Pancreas (tissue), 10 donors: ENCODE measurements around the gene KLK1. TPM values are rescaled to one million over a fixed set of nuclear protein-coding genes. Genes with fewer than 3 reads are reported as not detected.

ENCODE experiments used
- ATAC-seq, 4 donors: fragments of 200-7000 bp; cut with Tn5 transposase; one replicate each; pipeline versions ENCODE4 v1.8.0 to v1.9.1; 2020; ENCODE audit warnings: mild to moderate bottlenecking in 4 of 4, moderate library complexity in 4 of 4
- DNase-seq, 6 donors: peaks; one replicate each; pipeline ENCODE4 v3.0.0-alpha.2; 2020
- FAIRE-seq: peaks from 2 replicates; lab custom pipeline; 2012; peaks lifted over from hg19 to GRCh38; lab: Jason Lieb, UNC
- H3K27ac ChIP-seq, 4 donors: fragments of 200-600 bp; sonication (generic); 1 replicate in 3 of 4; 2 replicates in 1 of 4; pipeline versions ENCODE4 v1.5.0 to v1.8.0; 2020
- H3K27me3 ChIP-seq, 4 donors: fragments of 200-600 bp; one replicate each; pipeline ENCODE4 v1.8.0; 2021
- H3K36me3 ChIP-seq, 3 donors: fragments of 200-600 bp; sonication (generic) in 1 of 3; one replicate each; pipeline versions ENCODE4 v1.5.0 to v1.8.0; 2020 to 2021
- H3K4me1 ChIP-seq, 3 donors: fragments of 200-600 bp; one replicate each; pipeline ENCODE4 v1.8.0; 2021
- H3K4me3 ChIP-seq, 4 donors: fragments of 200-600 bp; sonication (generic) in 2 of 4; one replicate each; pipeline versions ENCODE4 v1.5.0 to v1.8.0; 2020 to 2021
- H3K9me3 ChIP-seq, 4 donors: fragments of 200-600 bp; one replicate each; pipeline ENCODE4 v1.8.0; 2021
- WGBS, 2 donors: extraction: QIAGEN DNeasy Blood & Tissue Kit; methylation state at CpG; one replicate each; pipeline ENCODE4 v1.1.7; 2013; 5-methylcytosine and 5-hydroxymethylcytosine counted together
- intact Hi-C, 3 donors: fragments of 100-400 bp; cut with DNase I; formaldehyde crosslinking; loops; one replicate each; pipeline versions ENCODE4 v1.11.1 to v1.14.2; 2022
- polyA plus RNA-seq, 2 donors: library from polyadenylated mRNA; stranded (reverse); fragments of 200-250 nt; gene quantifications; one replicate each; pipeline ENCODE4 v1.2.3, GENCODE V29; 2013
- total RNA-seq, 6 donors: library from RNA; stranded (reverse); fragmentation: NEBNext Ultra II Directional in 4 of 6; extraction: Animal tissue kit (Norgen Biotek cat#: 25700) in 4 of 6; gene quantifications; one replicate each; pipeline versions ENCODE4 v1.2.1 to v1.2.4, GENCODE V29; 2021 to 2023
- TF ChIP-seq, protein P1 (sequence below), 4 donors: fragments of 200-600 bp; sonication (generic) in 3 of 4; IDR thresholded peaks; one replicate each; pipeline versions ENCODE4 v1.5.0 to v1.8.0; 2021; ENCODE audit warnings: antibody characterized with exemption in 4 of 4
- donor health status: healthy with polysubstance abuse.
- donor health status: DM: no; HTN: no; CAD: no; lungs with moderate emphysema.
- donor health status: DM: no; HTN: no; CAD: no.
- donor health status: control.
- donor health status: control.
- donor health status: Bipolar disorder and iron deficiency.
- donor health status: DM: yes; HTN: yes; CAD: no.
- donor health status: DM: no; HTN: no; CAD: no.
- donor health status: DM: no; HTN: no; CAD: no.
- donor health status: DM: yes; HTN: yes; CAD: no.

KLK1 gene
- total and polyA plus RNA-seq, 8 donors = 607 to 1,981 (median 800) TPM

DNA sequence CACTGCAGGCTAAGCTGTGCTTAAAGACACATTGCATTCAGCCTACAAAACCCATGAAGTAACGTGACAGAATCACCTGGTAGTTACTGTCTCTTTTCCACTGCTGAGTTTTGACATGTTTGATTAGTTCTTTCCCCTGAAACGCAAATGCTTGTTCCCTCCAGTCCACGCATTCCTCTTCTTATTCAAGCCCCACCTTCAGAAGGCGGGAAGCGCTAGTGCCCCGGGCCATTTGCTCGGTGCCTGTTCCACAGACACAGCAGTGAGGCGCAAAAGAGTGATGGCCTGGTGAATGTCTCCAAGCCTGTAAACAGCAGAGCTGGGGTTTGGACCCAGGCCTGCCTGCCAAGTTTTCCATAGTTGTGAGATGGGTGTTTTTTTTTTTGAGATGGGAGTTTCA is 22.5 kb downstream of the KLK1 start:
- no peaks in the 10 kb centered on the region for H3K9me3 ChIP-seq
- DNase-seq (no peak), FAIRE-seq (no peak), ATAC-seq (no peak)
- TF ChIP-seq, protein P1, sequence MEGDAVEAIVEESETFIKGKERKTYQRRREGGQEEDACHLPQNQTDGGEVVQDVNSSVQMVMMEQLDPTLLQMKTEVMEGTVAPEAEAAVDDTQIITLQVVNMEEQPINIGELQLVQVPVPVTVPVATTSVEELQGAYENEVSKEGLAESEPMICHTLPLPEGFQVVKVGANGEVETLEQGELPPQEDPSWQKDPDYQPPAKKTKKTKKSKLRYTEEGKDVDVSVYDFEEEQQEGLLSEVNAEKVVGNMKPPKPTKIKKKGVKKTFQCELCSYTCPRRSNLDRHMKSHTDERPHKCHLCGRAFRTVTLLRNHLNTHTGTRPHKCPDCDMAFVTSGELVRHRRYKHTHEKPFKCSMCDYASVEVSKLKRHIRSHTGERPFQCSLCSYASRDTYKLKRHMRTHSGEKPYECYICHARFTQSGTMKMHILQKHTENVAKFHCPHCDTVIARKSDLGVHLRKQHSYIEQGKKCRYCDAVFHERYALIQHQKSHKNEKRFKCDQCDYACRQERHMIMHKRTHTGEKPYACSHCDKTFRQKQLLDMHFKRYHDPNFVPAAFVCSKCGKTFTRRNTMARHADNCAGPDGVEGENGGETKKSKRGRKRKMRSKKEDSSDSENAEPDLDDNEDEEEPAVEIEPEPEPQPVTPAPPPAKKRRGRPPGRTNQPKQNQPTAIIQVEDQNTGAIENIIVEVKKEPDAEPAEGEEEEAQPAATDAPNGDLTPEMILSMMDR (IDR thresholded peaks at IDR 0.05) = no peak
- H3K27ac ChIP-seq = no peak overlapping the region
- intact Hi-C loops = no loop called here
- H3K36me3 ChIP-seq = peaks cover 0 to 41% (median 21%) of the 10 kb centered on the region in 3 donors
- no peaks in the 10 kb centered on the region for H3K27me3 ChIP-seq
- peaks cover 0 to 16% (median 15%) of the 10 kb centered on the region in 3 donors for H3K4me1 ChIP-seq
- H3K4me3 ChIP-seq = no peak overlapping the region
- WGBS, 2 donors = 86 to 88% methylated on average over 8 of the region's 8 CpGs

DNA sequence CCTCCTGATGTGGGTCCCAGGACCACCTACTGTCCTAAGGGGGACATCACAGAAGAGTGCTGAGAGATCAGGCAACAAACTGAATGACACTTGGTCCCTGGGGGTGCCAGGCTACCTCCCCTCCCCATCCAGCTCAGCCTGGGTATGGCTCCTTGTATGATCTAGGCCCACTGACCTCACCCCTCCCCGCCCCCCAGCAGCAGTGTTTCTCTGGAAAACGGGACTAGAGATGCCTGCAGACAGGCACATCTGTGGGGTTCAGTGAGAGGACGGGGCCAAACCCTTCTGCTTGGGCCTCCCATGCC is 24.1 kb downstream of the KLK1 start:
- no peak for FAIRE-seq
- TF ChIP-seq, protein P1 (IDR thresholded peaks at IDR 0.05) = no peak
- intact Hi-C loops = no loop called here
- no peak for DNase-seq
- Histone ChIP-seq H3K27ac (no peak overlapping the region), H3K4me3 (no peak overlapping the region), H3K4me1 (peaks cover 0 to 15% (median 13%) of the 10 kb centered on the region in 3 donors), H3K36me3 (peaks cover 0 to 41% (median 21%) of the 10 kb centered on the region in 3 donors), H3K27me3 (no peaks in the 10 kb centered on the region), H3K9me3 (no peaks in the 10 kb centered on the region)
- 79 to 83% methylated on average over 3 of the region's 3 CpGs for WGBS, 2 donors
- ATAC-seq = no peak

DNA sequence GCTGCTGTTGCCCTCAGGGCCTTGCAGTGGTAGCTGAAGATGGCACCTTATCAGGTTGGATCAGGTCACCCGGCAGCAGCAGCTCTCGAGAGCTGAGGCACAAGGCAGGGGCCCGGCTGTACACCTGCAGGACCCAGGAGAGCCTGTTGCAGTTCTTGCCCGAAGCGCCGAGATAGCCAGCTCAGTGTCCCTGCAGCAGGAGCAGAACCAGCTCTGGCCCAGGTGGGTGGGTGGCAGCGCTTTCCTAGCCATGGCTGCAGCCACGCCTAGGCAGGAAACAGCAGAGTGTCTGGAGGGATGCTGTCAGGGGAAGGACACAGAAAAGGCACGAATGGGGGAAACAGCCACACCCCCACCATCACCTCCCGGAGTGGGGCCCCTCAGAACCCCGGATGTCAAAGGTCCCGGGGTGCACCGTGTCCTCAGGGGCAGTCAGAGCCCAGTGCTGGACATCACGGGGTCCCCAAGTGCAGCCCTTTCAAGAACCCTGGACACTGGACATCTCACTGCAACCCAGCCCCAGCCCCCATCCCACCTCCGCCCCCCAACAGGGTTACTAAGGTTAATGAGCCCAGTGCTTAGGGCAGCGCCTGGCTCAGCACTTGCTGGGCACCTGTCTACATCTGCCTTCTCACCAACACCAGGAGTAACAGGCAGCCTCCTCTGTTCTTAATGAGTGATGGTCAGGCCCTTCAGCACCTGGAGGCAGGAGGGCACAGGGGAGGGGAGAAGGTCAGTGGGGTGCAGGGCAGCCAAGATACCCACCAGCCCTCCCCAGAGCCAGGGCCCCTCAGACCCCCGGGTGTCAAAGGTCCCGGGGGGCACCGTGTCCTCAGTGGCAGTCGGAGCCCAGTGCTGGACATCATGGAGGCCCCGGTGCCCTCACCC is 24.7 kb downstream of the KLK1 start:
- H3K27ac ChIP-seq = no peak overlapping the region
- FAIRE-seq (no peak), DNase-seq (no peak), ATAC-seq (no peak)
- peaks cover 0 to 15% (median 13%) of the 10 kb centered on the region in 3 donors for H3K4me1 ChIP-seq
- TF ChIP-seq, protein P1 (IDR thresholded peaks at IDR 0.05) = no peak
- H3K27me3 ChIP-seq = no peaks in the 10 kb centered on the region
- intact Hi-C loops = no loop called here
- no peak overlapping the region for H3K4me3 ChIP-seq
- 89 to 90% methylated on average over 21 of the region's 21 CpGs for WGBS, 2 donors
- peaks cover 0 to 41% (median 21%) of the 10 kb centered on the region in 3 donors for H3K36me3 ChIP-seq
- no peaks in the 10 kb centered on the region for H3K9me3 ChIP-seq

DNA sequence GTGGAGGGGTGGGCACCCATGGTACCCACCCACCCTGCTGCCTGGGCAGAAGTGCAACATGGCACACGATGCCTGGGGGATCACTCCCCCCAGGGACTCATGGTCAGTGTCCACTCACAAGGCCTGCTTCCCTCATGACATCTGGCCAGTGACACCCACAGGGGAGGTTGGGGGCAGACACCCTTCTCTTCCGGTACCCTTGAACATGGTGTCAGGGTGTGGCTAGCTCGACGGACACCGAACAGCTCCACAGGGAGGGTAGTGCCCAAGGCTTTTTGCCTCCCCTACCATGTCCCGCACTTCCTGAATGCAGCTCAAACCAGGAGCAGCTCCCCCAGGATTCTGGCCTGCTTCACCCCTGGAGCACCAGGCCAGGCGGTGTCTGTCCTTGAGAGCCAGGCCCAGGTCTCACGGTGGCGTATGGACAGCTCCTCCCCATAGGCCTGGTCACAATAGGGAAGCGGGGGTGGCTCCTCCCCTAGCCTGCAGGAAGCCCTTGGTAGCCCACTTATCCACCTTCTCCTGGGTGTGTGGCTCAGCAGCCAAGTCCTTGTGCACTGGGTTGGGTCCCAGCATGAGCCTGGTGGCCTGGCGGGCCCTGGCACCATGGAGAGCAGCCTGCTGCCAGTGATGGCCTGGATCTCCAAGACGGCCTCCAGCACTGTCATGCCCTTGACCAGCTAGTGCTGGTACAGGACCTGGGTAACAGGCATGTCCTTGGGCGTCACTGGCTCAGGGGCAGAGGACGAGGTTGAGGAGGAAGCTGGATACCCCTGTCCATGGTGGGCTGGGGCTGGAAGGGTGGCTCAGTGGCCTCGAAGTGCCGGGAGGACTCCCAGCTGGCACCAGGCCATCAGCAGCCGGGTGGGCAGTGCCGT is 25.6 kb downstream of the KLK1 start:
- FAIRE-seq = no peak
- peak in 1 of 6 donors; percentile 81 for DNase-seq
- TF ChIP-seq, protein P1 (IDR thresholded peaks at IDR 0.05) = no peak

More for the DNA sequence above, 25.6 kb downstream of the KLK1 start:
- ATAC-seq = no peak
- H3K27ac ChIP-seq = no peak overlapping the region
- H3K36me3 ChIP-seq = peaks cover 0 to 41% (median 21%) of the 10 kb centered on the region in 3 donors
- H3K4me3 ChIP-seq = no peak overlapping the region
- H3K4me1 ChIP-seq = peaks cover 0 to 8% (median 6%) of the 10 kb centered on the region in 3 donors
- no peaks in the 10 kb centered on the region for H3K9me3 ChIP-seq
- H3K27me3 ChIP-seq = no peaks in the 10 kb centered on the region
- intact Hi-C loops = no loop called here
- 86% methylated on average over 18 of the region's 18 CpGs for WGBS, 2 donors
